Measurements from ENCODE around the gene KRTAP10-8. TPM values are rescaled to one million over a fixed set of nuclear protein-coding genes. Genes with fewer than 3 reads are reported as not detected.
"Not testable (repeated sequence)": the region's sequence is repeated elsewhere in the genome, so short reads cannot be mapped to it uniquely, and the experiment has no call there.

Gene KRTAP10-8
- polyA plus RNA-seq, 1 donor from 2014 or later = not detected

GRCh38 chr21:44610157-44610843 is 1.6 kb upstream of the KRTAP10-8 start:
- not testable (repeated sequence) for H3K27ac ChIP-seq (ENCODE audit: low read length); H3F3A ChIP-seq (ENCODE audit: insufficient read depth, low read length, poor library complexity, severe bottlenecking); H3K27me3 ChIP-seq (ENCODE audit: insufficient read depth, low read depth, low read length); H3K9me2 ChIP-seq (ENCODE audit: insufficient read depth, low read length); H3K9me3 ChIP-seq (ENCODE audit: low read length); H3K4me3 ChIP-seq (ENCODE audit: low read length); H2AFZ ChIP-seq (ENCODE audit: low read depth, low read length); H3K9ac ChIP-seq (ENCODE audit: low read length); H4K20me1 ChIP-seq (ENCODE audit: insufficient read depth); H3K79me2 ChIP-seq (replicated peaks; ENCODE audit: insufficient read depth, low read length); H3K4me2 ChIP-seq (ENCODE audit: low read length); H3K36me3 ChIP-seq (ENCODE audit: insufficient read depth, low read length)

- no peak overlapping the region for H3K27ac ChIP-seq (ENCODE audit: low read length)
- H3K9me3 ChIP-seq (ENCODE audit: low read length) = no peaks in the 10 kb centered on the region
- no peak overlapping the region for H3K4me2 ChIP-seq (ENCODE audit: low read length)
- no peaks in the 10 kb centered on the region for H3K79me2 ChIP-seq (replicated peaks; ENCODE audit: insufficient read depth, low read length)
- no peaks in the 10 kb centered on the region for H3F3A ChIP-seq (ENCODE audit: insufficient read depth, low read length, poor library complexity, severe bottlenecking)
- H3K36me3 ChIP-seq (ENCODE audit: insufficient read depth, low read length) = no peaks in the 10 kb centered on the region
- H3K9me2 ChIP-seq (ENCODE audit: insufficient read depth, low read length) = no peaks in the 10 kb centered on the region
- no peaks in the 10 kb centered on the region for H4K20me1 ChIP-seq (ENCODE audit: insufficient read depth)
- TF ChIP-seq EZH2 (IDR thresholded peaks at IDR 0.05; ENCODE audit: borderline replicate concordance, insufficient read depth, low read length, poor library complexity, severe bottlenecking) = no peak
- TF ChIP-seq MXI1 (conservative IDR thresholded peaks at IDR 0.05; ENCODE audit: poor library complexity, severe bottlenecking) = no peak
- no peak for TF ChIP-seq REST (IDR thresholded peaks at IDR 0.05; ENCODE audit: borderline replicate concordance)
- no peak for TF ChIP-seq SMC3 (conservative IDR thresholded peaks at IDR 0.05; ENCODE audit: poor library complexity)
- TF ChIP-seq, protein P1, sequence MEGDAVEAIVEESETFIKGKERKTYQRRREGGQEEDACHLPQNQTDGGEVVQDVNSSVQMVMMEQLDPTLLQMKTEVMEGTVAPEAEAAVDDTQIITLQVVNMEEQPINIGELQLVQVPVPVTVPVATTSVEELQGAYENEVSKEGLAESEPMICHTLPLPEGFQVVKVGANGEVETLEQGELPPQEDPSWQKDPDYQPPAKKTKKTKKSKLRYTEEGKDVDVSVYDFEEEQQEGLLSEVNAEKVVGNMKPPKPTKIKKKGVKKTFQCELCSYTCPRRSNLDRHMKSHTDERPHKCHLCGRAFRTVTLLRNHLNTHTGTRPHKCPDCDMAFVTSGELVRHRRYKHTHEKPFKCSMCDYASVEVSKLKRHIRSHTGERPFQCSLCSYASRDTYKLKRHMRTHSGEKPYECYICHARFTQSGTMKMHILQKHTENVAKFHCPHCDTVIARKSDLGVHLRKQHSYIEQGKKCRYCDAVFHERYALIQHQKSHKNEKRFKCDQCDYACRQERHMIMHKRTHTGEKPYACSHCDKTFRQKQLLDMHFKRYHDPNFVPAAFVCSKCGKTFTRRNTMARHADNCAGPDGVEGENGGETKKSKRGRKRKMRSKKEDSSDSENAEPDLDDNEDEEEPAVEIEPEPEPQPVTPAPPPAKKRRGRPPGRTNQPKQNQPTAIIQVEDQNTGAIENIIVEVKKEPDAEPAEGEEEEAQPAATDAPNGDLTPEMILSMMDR (IDR thresholded peaks at IDR 0.05; ENCODE audit: poor library complexity, severe bottlenecking) = no peak
- no peak for TF ChIP-seq POLR2AphosphoS5 (IDR thresholded peaks at IDR 0.05)
- TF ChIP-seq RAD21 (conservative IDR thresholded peaks at IDR 0.05) = no peak
- no peak for TF ChIP-seq TAF1 (IDR thresholded peaks at IDR 0.05; ENCODE audit: low read depth)
- no peak for TF ChIP-seq EP300 (conservative IDR thresholded peaks at IDR 0.05; ENCODE audit: poor library complexity, severe bottlenecking)
- no peak overlapping the region for H3K9ac ChIP-seq (ENCODE audit: low read length)
- H3K4me3 ChIP-seq (ENCODE audit: low read length) = no peak overlapping the region
- no peak overlapping the region for H2AFZ ChIP-seq (ENCODE audit: low read depth, low read length)
- H3K27me3 ChIP-seq (ENCODE audit: insufficient read depth, low read depth, low read length) = no peaks in the 10 kb centered on the region
These were observed 328 bp upstream of the KRTAP10-8 start for GRCh38 chr21:44611551-44611950.
